ENCODE results near the gene PRDM15.

GRCh38 chr21:41917531-41917930 lies 38.4 kb upstream of the PRDM15 start:
- TF ChIP-seq CTCF (IDR thresholded peaks at IDR 0.05) (no peak), REST (IDR thresholded peaks at IDR 0.05; ENCODE audit: insufficient read depth in 1 of 2, low read depth in 2 of 2, low read length in 1 of 2) (no peak), TCF7L2 (IDR thresholded peaks at IDR 0.05; ENCODE audit: low read depth, low read length) (no peak), POLR2AphosphoS5 (IDR thresholded peaks at IDR 0.05; ENCODE audit: low read depth, low read length) (no peak)
